ENCODE measurements around the gene CEPT1.

GRCh38 chr1:111204983-111205713, 65.1 kb downstream of the CEPT1 start:
- TF ChIP-seq CTCF (IDR thresholded peaks at IDR 0.05 in 8 of 11, conservative IDR thresholded peaks at IDR 0.05 in 3 of 11) (no peak), POLR2A (IDR thresholded peaks at IDR 0.05) (no peak), POLR2AphosphoS5 (IDR thresholded peaks at IDR 0.05) (no peak)
